Fibroblast of mammary gland (primary cell): ENCODE results near the gene SPACDR.

Experiments used
- DNase-seq: peaks from one replicate; pipeline ENCODE4 v3.0.0-alpha.2; 2010; ENCODE audit warnings: low read depth
- H3K4me3 ChIP-seq: 2 replicates; pipeline ENCODE4 v1.5.1; 2011; ENCODE audit warnings: low read depth, mild to moderate bottlenecking, low read length, moderate library complexity; ENCODE audit not compliant: control insufficient read depth
- TF ChIP-seq, protein P1 (sequence below): conservative IDR thresholded peaks from 2 replicates; pipeline ENCODE4 v1.5.1; 2011; ENCODE audit warnings: low read depth, low read length, inconsistent platforms; ENCODE audit not compliant: control insufficient read depth, insufficient read depth

SPACDR gene

DNA sequence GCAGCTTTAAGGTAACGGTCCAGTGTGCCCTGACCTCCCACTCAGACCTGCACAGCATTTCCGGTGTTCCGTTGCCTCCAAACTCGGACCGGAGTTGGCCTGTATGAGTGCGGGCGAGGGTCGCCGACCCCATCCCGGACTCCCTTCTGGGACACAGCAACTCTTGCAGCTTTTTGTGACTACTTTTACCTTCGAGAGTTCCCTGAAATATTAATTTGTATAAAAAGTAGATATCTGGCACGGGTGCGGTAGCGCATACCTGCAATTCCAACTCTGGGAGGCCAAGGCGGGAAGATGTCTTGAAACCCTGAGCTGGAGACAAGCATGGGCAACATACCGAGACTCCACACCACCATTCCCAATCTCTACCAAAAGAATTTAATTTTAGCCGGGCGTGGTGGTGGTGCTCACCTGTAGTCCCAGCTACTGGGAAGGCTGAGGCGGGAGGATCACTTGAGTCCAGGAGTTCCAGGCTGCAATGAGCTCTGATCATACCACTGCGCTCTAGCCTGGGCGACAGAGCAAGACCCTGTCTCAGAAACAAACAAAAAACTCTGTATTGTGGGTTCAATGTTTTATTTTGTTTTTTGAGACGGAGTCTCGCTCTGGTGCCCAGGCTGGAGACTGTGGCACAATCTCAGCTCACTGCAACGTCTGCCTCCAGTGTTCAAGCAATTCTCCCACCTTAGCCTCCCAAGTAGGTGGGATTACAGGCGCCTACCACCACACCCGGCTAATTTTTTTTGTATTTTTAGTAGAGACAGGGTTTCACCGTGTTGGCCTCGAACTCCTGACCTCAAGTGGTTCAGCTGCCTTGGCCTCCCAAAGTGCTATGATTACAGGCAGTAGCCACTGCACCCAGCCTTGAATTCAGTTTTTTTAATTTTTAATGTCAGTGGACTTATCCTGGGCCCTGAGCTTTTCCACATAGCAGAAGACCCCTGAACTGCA, 26.6 kb downstream of the SPACDR start:
- no peak overlapping the region for H3K4me3 ChIP-seq
- TF ChIP-seq, protein P1, sequence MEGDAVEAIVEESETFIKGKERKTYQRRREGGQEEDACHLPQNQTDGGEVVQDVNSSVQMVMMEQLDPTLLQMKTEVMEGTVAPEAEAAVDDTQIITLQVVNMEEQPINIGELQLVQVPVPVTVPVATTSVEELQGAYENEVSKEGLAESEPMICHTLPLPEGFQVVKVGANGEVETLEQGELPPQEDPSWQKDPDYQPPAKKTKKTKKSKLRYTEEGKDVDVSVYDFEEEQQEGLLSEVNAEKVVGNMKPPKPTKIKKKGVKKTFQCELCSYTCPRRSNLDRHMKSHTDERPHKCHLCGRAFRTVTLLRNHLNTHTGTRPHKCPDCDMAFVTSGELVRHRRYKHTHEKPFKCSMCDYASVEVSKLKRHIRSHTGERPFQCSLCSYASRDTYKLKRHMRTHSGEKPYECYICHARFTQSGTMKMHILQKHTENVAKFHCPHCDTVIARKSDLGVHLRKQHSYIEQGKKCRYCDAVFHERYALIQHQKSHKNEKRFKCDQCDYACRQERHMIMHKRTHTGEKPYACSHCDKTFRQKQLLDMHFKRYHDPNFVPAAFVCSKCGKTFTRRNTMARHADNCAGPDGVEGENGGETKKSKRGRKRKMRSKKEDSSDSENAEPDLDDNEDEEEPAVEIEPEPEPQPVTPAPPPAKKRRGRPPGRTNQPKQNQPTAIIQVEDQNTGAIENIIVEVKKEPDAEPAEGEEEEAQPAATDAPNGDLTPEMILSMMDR, result no peak

DNA sequence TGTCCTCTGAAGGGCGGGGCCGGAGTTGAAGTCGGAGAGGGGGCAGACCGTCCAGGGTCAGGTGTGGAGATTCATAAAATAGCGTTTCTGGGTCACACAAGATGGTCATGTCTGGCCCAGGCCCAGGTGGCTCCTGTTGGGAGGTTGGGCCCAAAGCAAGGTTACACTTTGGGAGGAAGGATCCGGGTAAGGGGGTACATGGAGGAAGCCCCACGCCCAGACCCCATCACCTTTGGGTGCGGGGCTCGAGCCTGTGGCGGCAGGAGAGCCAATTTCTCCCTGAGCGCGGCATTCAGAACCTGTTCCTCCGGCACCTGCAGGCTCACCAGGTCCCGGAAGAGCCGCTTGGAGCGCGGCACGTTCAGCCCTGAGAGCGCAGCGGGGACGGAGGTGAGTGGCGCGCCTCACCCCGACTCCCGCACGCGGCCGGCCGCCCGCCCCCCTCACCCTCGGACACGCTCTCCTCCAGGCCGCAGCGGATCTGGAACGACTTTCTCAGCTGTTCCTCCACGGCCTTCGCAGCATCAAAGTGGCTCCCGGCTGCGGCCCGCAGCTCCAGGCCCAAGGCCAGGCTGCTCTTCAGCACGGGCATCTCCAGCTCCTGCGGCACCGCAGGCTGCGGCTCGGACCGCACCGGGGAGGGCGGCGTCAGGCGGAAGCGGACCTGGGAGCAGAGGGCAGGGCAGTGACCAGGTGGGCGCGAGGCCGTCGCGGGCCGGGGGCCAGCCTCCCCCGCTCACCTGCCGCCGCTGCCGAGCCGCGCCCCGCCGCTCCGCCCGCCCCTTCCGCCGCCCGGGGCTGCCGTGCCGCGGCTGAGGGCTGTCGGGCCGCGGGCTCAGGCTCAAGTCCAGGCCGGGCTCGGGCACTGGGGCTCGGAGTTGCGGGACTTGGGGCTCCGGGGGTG, 28.4 kb downstream of the SPACDR start:
- peak overlapping the region; percentile 66 for H3K4me3 ChIP-seq
- DNase-seq, result no peak
- TF ChIP-seq, protein P1, result no peak

More for the DNA sequence above, 26.6 kb downstream of the SPACDR start:
- DNase-seq, result no peak

DNA sequence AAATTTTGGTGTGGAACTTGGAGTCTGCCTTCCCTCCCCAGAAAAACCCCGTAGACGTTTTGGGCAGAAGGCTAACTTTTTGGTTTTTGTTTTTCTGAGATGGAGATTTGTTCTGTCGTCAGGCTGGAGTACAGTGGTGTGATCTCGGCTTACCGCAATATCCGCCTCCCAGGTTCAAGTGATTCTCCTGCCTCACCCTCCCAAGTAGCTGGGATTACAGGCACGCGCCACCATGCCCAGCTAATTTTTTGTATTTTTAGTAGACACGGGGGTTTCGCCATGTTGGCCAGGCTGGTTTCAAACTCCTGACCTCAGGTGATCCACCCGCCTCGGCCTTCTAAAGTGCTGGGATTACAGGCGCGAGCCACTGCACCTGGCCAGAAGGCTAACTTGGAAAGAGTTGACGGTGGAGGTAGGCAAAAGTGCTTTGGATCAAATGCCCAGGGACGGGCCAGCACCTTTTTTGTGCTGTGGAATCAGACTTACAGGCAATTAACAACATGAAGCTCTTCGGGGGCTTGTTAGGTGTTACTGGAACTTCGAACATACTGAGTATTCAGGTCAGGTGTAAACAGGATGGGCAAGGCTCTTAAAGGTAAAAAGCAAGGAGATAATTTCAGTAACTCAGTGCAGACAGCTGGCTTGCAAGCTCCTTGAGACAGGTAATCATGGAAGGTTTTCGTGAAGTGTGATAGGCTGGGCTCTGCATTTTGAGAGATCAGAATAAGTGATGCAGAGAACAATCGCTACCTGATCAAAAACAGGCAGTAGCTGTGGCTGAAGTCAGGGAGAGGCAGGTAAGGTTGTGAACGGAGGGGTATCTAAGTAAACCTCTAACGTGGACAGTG, 29.5 kb downstream of the SPACDR start:
- H3K4me3 ChIP-seq, result peak overlapping the region; percentile 66
- TF ChIP-seq, protein P1, result no peak
- no peak for DNase-seq

DNA sequence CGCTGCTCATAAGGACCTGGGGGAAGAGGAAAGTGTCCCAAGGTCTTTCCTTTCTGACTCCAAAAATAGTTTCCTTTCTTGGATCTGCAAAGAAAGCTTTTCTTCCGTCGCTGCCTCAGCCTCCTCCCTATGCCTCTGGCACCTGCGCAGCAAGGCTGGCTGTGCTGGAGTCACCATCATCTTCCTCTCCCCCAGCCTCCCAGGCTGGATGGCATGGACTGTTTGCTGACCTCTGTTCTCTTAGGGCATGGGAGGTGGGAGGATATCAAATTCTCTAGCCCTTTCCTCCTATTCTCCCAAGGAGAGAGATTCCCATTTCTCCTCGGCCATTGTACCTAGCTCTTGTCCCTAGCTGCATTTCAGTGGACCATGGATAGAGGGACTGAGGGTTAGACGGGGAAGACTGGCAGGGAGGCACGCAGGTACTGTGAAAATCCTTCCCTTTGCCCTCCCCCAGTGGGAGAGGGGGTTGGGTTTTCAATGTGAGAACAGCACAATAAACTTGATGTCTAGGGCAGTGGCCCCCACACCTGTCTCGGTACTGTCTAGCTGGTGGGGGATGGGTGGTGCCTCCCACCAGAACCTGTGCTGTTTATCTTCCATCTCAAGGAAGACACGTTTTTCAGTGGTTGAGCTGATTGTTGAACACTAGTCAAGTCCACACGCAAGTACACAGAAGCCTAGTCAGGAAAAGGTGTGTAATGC, 30.3 kb downstream of the SPACDR start:
- TF ChIP-seq, protein P1, result no peak
- no peak for DNase-seq
- H3K4me3 ChIP-seq, result no peak overlapping the region

DNA sequence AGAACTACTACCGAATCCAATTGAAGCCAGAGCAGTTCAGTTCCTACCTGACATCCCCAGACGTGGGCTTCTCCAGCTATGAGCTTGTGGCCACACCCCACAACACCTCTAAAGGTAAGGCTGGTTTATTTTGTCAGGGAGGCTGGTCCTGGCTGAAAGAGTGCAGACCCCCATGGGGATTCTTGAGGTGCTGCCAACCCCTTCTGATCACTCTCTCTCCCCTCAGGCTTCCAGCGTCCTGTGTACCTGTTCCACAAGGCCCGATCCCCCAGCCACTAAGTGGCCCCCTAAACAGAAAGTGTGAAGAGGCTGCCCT, 30.8 kb downstream of the SPACDR start:
- no peak for DNase-seq
- TF ChIP-seq, protein P1, result no peak
- no peak overlapping the region for H3K4me3 ChIP-seq
